ENCODE measurements around the gene AUTS2. TPM values are rescaled to one million over a fixed set of nuclear protein-coding genes. Genes with fewer than 3 reads are reported as not detected.

The AUTS2 gene
- total and polyA plus RNA-seq, 10 of the 15 experiments (the other 5 are each of a cell fraction or from before 2014, with no cell fraction given) = 6.4 to 55.6 (median 21.6) TPM

GRCh38 chr7:70778585-70778984, 1180.3 kb downstream of the AUTS2 start (continued):
- TF ChIP-seq PBX3 (IDR thresholded peaks at IDR 0.05; ENCODE audit: insufficient replicate concordance, low read depth, low read length) (no peak), NRF1 (conservative IDR thresholded peaks at IDR 0.05; ENCODE audit: low read depth, low read length) (no peak), NFYB (IDR thresholded peaks at IDR 0.05; ENCODE audit: insufficient read depth, low read depth, low read length) (no peak), ZBTB11 (CRISPR knock-in tag; IDR thresholded peaks at IDR 0.05) (no peak), MYC (IDR thresholded peaks at IDR 0.05; ENCODE audit: insufficient read depth, insufficient read length, insufficient replicate concordance, low read length, severe bottlenecking) (no peak), IRF5 (IDR thresholded peaks at IDR 0.05; ENCODE audit: borderline replicate concordance) (no peak), SREBF1 (IDR thresholded peaks at IDR 0.05; ENCODE audit: low read length) (no peak), MTA2 (IDR thresholded peaks at IDR 0.05; ENCODE audit: low read depth) (peak; percentile 18; the same call in 1 of the 2 replicates), DPF2 (IDR thresholded peaks at IDR 0.05) (no peak)

Data from GM12878 (cell line).